ENCODE results near the gene S1PR4.

- TF ChIP-seq CTCF (IDR thresholded peaks at IDR 0.05) (no peak), EZH2 (IDR thresholded peaks at IDR 0.05; ENCODE audit: borderline replicate concordance, insufficient read depth, low read depth, low read length, poor library complexity, severe bottlenecking) (no peak)
Measured at GRCh38 chr19:3176715-3177501, 1.7 kb upstream of the S1PR4 start.

All from B cell (primary cell).